B cell (primary cell): Measurements from ENCODE around the gene DPYSL3.

Experiments
- EZH2 ChIP-seq: IDR thresholded peaks from 2 replicates; pipeline ENCODE4 v1.6.1; 2012; ENCODE audit warnings: borderline replicate concordance, low read depth, mild to moderate bottlenecking, moderate library complexity, low read length; ENCODE audit not compliant: insufficient read depth, poor library complexity, severe bottlenecking
- TF ChIP-seq, protein P1 (sequence below): fragments of 200-600 bp; IDR thresholded peaks from one replicate; pipeline ENCODE4 v1.8.0; 2022; ENCODE audit warnings: antibody characterized with exemption, mild to moderate bottlenecking

DNA sequence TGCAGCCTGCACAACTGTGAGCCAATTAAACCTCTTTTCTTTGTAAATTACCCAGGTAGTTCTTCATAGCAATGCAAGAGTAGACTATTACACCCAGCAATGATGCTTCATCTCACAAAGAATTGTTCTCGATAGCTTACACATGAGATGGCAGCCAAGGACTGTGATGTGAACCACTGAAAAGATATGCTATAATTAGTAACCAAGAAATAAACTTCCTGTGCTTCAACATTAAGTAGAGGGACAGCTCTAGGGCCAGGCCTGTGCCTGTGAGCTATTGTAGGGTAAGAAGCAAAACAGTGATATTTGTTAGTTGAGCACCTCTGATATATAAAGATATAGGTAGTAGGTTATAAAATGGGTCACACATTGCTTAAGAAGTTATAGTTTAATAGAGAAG lies 41.8 kb upstream of the DPYSL3 start:
- TF ChIP-seq EZH2: no peak
- TF ChIP-seq, protein P1, sequence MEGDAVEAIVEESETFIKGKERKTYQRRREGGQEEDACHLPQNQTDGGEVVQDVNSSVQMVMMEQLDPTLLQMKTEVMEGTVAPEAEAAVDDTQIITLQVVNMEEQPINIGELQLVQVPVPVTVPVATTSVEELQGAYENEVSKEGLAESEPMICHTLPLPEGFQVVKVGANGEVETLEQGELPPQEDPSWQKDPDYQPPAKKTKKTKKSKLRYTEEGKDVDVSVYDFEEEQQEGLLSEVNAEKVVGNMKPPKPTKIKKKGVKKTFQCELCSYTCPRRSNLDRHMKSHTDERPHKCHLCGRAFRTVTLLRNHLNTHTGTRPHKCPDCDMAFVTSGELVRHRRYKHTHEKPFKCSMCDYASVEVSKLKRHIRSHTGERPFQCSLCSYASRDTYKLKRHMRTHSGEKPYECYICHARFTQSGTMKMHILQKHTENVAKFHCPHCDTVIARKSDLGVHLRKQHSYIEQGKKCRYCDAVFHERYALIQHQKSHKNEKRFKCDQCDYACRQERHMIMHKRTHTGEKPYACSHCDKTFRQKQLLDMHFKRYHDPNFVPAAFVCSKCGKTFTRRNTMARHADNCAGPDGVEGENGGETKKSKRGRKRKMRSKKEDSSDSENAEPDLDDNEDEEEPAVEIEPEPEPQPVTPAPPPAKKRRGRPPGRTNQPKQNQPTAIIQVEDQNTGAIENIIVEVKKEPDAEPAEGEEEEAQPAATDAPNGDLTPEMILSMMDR: no peak
